Stimulated activated CD4-positive, alpha-beta T cell treated with anti-CD3 and anti-CD28 coated beads, Interleukin-2, amount 100 ng/mL, for 4 hours (primary cell): ENCODE measurements around the gene SRGAP2.
"Not testable (repeated sequence)": the region's sequence is repeated elsewhere in the genome, so short reads cannot be mapped to it uniquely, and the experiment has no call there.

ENCODE experiments used
- DNase-seq: peaks from one replicate; pipeline ENCODE4 v3.0.0-alpha.2; 2020; ENCODE audit warnings: low read depth

Gene SRGAP2

GRCh38 chr1:206205569-206205968 is 2.2 kb downstream of the SRGAP2 start:
- DNase-seq = not testable (repeated sequence)

DNA sequence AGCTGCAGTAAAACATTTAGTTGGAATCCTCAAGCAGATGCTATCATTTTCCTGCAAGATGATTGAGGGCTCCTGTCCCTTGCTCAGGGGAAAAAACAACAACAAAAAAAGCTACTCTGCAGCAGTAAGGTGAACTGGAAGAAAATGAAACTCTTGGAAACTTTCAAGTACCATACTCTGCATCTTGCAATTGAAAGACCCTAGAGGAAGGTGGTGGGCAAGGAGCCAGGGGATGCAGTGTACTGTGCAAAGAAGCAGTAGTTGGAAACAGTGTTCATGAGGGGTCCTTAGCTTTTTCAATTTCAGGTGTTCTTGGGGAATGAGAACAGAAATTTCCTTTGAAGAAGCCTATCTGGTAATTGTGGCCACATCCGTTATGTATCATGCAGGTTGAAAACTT is 7.5 kb downstream of the SRGAP2 start:
- not testable (repeated sequence) for DNase-seq

DNA sequence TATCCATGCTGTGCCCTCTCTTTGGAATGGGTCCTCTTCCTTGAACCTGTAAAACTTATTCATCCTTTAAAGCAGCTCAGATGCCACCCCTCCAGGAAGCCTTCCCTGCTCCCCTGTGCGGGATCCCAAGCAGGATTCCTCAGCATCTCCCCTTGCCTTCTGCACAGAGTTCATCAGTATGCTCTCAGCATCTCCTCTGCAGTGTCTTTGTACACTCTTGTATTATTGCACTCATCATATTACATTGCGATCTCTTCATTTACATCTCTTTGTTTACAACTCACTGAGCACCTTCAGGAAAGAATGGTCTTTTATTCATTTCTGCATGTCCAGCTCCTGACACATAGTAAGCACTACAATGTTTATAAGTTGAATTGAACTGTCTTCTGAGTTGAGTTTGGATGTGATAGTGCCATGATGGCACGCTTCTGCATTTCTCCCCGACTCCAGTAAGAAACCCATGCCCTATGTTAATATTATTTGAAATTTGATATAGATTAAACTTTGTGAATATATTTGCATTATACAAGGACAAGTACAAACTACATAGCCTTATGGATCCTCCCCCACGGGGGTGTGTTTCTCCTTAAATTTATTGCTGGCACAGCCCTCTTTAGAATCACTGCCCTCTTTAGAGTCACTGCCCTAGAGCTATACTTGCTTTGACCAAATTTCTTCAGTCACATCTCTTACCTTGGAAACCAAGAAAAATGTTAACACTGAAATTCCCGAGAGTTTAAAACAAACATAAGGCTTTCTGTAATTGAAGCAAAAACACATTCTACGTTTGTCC is 12.5 kb downstream of the SRGAP2 start:
- DNase-seq = not testable (repeated sequence)

GRCh38 chr1:206218285-206218684 is 14.9 kb downstream of the SRGAP2 start:
- DNase-seq = not testable (repeated sequence)

- DNase-seq = not testable (repeated sequence)
These were observed 15.4 kb downstream of the SRGAP2 start for GRCh38 chr1:206218765-206219164.

DNA sequence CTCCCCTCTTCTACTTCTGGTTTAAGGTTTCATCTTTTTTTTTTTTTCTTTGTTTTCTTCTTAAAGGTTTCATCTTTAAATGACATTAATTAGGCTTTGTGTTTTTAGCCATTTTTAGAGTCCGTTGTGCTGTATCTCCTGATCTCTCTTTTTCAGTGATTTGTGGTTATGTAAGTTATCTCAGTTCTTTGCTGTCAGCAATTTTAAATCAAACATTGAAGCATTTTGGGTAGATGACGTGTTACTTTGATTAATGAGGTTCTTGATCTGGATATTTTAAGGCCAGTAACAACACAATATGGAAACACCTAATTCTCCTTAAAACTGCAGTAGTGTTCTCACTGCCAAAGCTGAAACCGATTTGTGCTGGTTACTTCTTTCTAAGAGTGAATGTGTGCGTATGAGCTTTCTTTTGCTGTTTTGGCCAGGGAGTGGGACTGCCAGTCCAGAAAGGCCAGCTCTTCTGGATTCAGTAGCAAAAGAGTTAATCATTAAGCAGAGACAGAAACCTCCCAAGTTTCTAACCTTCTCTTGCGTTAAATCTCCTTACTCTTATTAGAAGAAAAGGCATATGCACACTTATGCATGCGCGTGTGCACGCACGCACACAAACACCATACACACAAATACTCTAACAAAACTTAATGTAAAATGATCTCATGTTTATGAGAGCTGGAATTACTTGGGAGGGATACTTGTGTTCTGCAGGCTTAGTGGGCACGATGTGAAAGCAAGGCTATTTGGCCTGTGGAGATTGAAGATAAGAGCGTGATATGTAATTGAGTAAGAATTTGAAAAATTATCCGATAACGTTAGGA is 16.4 kb downstream of the SRGAP2 start:
- not testable (repeated sequence) for DNase-seq

DNA sequence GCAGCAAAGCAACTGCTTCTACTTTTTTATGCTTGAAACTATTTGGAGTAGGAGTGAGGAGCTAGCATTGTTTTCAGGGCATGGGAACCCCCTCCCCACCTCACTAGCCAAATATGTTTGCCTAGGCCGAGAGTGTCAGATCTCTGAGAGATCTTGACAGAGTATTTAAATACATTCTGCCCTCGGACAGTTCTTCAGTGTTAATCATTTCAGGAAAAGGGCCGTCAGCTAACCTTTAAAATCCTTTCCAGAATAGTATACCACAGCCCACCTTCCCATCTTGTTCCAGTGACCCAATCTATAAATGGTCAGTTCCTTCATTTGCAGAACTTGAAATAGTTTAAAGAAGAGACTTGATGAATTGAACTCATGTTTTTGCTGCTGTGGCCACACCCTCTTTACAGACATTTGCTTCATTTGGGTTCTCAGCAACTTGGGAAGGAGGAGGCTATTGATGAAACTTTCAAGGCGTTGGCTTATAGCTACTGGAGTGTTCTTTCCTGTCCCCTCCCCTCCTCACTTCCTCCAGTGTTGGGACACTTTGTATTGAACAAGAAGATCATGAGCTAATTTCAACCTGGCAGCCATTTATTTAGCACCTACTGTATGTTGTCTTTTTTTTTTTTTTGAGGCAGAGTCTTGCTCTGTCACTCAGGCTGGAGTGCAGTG is 17.1 kb downstream of the SRGAP2 start:
- DNase-seq = not testable (repeated sequence)

DNA sequence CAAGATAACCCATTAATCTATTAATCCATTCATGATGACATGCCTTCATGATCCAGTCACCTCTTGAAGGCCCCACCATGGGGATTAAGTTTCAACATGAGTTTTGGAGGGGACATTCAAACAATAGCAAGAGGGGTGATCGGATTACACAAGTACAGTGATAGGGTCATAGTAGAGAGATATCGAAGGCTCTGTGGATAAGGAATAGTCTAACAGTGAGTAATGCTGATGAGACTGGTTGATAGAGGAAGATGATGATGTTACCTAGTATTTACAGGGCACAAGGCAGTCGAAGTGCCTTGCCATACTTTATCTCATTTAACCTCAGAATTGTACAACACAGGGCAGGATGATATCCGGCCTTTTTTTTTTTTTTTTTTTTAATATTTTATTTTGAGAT is 18.2 kb downstream of the SRGAP2 start:
- not testable (repeated sequence) for DNase-seq

GRCh38 chr1:206224190-206224776 is 20.9 kb downstream of the SRGAP2 start:
- DNase-seq = not testable (repeated sequence)

DNA sequence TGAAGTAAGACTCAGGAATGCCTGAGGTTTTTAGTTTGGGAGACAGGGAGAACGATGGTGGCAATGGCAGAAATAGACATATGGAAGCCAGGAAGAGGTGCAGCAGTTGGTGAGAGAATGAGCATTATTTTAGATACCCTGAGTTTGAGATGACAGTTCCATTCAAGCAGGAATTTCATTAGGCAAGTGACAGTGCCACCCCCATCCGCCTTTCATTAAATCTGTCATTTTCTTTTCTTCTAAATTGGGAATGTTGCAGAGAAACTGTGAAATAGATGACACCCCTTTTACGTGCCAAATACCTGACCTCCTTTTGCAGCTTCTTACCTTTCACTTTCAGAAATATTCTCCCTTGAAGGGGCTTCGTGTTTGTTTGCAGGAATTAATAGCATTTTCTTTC is 22.0 kb downstream of the SRGAP2 start:
- DNase-seq = not testable (repeated sequence)

DNA sequence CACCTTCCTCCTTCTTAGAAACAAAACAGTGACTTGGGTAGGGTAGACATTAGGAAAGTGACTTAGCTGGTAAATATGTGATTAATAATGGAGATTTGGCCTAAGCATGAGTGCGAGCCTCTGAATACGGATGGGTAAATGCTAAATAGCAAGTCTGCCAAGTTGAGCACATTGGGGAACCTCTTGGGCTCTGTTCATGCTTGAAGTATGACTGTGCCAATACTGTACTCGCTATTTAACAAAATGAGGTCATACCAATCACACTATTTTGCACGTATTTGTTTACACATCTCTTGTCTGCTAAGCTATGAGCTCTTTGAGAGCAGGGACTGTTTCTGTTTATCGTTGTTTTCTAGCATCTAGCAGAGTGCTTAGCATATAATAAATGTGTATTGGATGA is 23.5 kb downstream of the SRGAP2 start:
- DNase-seq = not testable (repeated sequence)

- not testable (repeated sequence) for DNase-seq
These were observed 25.9 kb downstream of the SRGAP2 start for GRCh38 chr1:206229286-206229685.

- DNase-seq = not testable (repeated sequence)
These were observed 28.6 kb downstream of the SRGAP2 start for GRCh38 chr1:206231989-206232388.

- not testable (repeated sequence) for DNase-seq
These were observed 29.8 kb downstream of the SRGAP2 start for GRCh38 chr1:206232970-206233645.

- DNase-seq = not testable (repeated sequence)
These were observed 31.0 kb downstream of the SRGAP2 start for GRCh38 chr1:206234189-206234916.

DNA sequence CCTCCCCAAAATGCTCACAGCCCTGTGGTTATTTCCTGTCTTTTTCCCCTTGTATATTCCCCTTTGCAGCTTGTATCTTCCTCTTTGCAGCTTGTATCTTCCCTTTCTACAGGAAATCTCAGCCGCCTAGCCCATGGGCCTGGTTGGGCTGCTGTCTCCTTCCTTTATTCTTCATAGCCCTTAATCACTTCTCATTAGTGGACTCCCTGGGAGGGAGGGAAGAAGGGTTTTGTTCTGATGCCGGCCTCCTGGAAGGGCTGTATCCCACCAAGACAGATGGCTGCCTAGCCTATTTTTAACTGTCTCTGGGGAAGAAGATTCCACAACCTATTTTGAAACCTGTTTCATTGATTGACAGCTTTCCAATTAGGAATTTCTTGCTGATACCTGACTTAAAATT is 31.8 kb downstream of the SRGAP2 start:
- DNase-seq = not testable (repeated sequence)

DNA sequence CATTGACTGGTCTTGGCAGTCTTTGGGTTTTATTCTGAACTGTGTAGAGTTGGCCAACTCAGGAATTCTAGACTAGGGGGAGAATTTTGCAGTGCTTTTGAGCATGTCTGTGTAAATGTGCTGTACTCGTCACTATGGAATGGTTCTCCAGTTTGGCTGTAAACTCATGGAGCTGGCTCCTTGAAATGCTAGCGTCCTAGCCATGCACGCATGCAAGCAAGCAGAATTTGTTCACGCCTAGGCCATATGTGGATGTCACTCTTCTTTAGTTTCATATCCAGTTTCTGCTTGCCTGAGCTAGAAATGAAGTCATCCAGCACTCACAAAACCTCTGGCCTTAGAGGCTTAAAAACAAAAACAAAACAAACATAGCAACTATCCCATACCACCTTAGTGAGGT is 36.9 kb downstream of the SRGAP2 start:
- not testable (repeated sequence) for DNase-seq

DNA sequence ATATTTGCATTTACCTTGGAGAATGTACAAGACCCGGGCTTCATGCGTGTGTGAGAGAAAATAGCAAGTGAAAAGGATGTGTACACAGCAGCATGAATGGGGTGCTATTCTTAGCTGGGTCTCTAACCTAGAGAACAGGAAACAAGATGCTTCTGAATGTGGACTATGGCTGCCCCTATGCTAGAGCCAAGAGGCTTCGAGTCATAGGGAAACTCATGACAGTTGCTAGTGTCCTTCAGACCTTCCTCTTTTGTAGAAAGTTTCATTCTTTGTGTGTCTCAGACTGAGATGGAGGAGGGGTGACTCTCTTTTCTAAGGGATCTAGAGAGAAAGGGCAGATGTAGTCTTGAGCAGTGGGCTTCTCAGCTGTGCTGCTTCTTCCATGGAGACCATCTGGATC is 40.0 kb downstream of the SRGAP2 start:
- not testable (repeated sequence) for DNase-seq

- not testable (repeated sequence) for DNase-seq
These were observed 42.1 kb downstream of the SRGAP2 start for GRCh38 chr1:206245479-206245878.

DNA sequence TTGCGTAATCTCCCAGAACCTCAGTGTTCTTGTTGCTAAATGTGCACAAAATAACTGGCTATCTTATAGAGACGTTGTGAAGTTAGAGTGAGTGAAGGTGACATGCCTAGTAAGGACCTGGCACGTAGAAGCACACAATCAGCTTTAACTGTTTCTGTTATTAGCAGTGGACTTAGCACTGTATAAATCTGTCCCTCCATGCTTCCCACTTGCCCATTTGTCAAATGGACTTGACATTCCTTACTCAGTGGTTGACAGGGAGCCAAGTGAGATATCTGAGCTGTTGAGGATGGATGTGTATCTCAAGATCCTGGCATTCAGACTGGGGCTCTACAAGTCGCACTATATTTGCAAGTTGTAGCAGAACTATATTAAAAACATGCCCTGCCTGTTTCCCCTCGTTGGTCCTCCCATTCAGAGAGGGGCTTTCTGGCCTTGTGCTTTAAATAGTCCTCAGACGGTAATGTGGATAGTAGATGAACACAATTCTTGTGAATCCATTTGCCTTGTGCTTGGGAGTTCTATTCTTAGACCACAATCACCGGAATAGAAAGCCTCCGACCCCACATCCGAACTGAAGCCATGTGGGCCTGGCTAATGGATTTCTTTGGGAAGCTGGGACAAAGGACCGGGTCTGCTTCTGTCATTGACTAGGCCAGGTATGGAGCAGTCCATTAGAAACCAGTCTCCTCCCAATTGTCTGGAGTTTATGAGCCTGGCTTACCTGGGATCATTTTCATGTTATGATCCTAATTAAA is 43.0 kb downstream of the SRGAP2 start:
- not testable (repeated sequence) for DNase-seq
